ENCODE results near the gene LARGE1.
"Not testable (repeated sequence)": the region's sequence is repeated elsewhere in the genome, so short reads cannot be mapped to it uniquely, and the experiment has no call there.

LARGE1 gene

GRCh38 chr22:33883961-33884808 lies 36.1 kb downstream of the LARGE1 start:
- DNase-seq (ENCODE audit: low read depth in 2 of 2): no peak

DNA sequence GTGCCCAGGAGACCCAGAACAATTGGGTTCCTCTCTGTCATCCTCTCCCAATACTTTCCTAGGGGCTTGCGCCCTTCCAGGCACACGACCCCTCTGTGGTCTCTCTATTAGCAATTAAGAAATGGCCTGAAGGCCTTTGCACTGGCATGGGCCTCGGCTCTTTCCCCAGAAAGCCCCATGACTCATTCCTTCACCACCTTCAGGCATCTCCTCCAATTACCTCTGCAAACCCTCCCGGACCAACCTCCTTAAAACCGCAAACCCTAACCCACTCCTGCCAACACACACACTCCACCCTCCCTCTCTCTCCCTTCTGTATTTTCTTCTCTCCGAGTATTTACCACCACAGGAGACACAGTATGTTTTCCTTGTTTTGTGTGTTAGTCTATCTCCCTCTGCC lies 36.7 kb downstream of the LARGE1 start:
- no peak for DNase-seq (ENCODE audit: low read depth in 2 of 2)

GRCh38 chr22:33882991-33883390 lies 37.3 kb downstream of the LARGE1 start:
- DNase-seq (ENCODE audit: low read depth in 2 of 2): no peak

DNA sequence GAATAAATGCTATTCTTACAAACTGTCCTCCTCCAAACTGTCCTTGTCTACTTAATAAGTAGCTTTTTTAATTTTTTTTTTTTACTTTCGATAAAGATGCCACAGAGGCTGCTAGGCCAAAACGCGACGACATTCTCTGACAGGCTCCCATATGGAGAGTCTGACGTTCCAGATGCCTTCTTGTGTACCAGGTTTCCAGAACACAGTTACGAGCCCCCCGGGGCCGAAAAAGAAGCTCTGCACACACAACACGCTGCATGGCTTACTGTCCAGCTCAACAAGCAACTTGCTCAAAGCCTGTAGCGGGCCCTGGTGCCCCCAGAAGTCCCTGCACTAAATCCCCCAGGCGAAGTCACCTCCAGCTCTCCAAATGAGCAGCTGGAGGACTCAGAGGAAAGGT lies 39.3 kb downstream of the LARGE1 start:
- DNase-seq (ENCODE audit: low read depth in 2 of 2): no peak

DNA sequence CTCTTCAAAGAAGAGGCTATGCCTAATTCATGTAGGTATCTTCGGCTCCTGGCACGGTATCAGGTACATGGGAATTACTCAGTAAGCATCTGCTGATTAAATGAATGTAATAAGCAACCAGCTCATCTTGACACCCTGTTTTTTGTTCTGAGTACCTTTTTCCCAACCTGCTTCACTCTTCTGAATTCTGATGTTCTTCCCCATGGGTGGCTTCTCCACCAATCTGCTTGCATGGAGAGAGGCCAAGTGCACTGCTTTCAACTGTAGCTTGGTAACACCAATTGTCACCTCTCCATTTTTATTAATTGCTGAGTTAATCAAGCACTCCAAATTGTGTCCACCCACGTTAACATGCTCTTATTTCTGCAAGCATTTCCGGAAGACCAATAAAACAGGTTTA lies 40.5 kb downstream of the LARGE1 start:
- DNase-seq (ENCODE audit: low read depth in 2 of 2): no peak

GRCh38 chr22:33875316-33875715 lies 45.0 kb downstream of the LARGE1 start:
- no peak for DNase-seq (ENCODE audit: low read depth in 2 of 2)

GRCh38 chr22:33874206-33874605 lies 46.1 kb downstream of the LARGE1 start:
- DNase-seq (ENCODE audit: low read depth in 2 of 2): no peak

DNA sequence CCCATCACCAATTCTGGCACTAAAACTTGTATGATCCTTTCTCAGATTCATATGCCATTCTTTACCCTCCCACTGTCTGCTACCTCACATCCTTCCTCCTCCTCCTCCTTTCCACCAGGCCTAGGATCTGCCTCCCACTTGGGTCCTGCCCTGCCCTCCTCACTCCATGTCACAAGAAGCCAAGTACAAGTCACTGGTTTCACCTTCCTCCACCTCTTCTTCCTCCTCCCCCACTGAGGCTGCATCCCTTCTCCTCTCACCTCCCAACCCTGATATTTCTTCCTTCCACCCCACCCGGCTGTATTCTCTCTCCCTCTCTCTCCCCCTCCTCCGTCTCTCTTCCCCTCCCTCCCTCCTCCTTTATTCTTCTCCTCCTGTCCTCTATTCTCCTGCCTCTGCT lies 46.6 kb downstream of the LARGE1 start:
- no peak for DNase-seq (ENCODE audit: low read depth in 2 of 2)

- DNase-seq (ENCODE audit: low read depth in 2 of 2): no peak
Observed at GRCh38 chr22:33873186-33873585, 47.1 kb downstream of the LARGE1 start.

GRCh38 chr22:33871935-33872334 lies 48.3 kb downstream of the LARGE1 start:
- DNase-seq (ENCODE audit: low read depth in 2 of 2): no peak

DNA sequence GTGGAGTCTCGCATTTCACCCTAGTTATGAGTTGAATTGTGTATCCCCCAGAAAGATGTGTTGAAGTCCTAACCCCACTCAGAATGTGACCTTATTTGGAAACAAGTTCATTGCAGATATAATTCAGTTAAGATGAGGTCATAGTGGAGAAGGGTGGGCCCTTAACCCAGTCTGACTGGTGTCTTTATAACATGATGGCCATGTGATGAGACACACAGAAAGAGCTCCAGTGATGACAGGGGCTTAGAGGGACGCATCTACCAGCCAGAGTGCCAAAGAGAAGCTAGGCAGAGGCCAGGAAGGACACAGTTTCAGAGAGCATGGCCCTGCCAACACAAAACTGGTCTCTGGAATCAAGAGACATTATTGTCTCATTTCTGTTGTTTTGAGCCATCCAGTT lies 50.3 kb downstream of the LARGE1 start:
- DNase-seq (ENCODE audit: low read depth in 2 of 2): no peak

GRCh38 chr22:33867971-33868370 lies 52.3 kb downstream of the LARGE1 start:
- no peak for DNase-seq (ENCODE audit: low read depth in 2 of 2)

DNA sequence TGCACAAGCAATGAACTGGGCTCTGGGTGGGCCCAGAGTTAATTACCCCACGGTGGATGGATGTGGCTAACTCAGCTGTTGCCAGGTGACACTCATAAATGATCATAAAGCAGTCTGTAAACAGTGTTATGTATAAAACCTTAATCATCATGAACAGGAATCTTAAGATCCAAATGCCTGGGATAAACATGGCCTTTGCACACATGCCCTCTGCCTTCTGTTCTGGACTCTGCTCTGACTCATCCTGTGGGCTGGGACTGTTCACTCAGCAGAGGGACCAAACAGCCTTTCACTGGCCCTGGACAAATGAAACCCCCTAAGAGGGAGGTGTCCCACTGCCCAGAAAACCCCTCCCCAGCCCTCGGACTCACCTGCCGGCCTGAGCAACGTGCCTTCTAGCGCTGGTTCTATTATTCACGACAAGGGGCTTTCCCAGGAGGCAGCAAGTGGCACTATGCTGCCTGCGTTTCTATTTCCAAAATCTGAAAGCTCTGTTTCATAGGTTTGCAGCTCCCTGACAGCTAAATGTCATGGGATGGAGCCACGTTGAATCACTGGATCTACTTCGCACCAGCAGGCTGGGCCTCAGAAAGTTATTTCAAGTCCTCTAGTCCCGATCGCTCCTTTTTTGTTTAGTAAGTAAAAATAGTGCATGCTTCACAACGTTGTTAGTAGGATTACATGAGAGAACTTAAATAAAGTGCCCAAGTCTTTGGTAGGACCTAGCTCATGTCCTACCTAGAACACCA lies 53.0 kb downstream of the LARGE1 start:
- no peak for DNase-seq (ENCODE audit: low read depth in 2 of 2)

DNA sequence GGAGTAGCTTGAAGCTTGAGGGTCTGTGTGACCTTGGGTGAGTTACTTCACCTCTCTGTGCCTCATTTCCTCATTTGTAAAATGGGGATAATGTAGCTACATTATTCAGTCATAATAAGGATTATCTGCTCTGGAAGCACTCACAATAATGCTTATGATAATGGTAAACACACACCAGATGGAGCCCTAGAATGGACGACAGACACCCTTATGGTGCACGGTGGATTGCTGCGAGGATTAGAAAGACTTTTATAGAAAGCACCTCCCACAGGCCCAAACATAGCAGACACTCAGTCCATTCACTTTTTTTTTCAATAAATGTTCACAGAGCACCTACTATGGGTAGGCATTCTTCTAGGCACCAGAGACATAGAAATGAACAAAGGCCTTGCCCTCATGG lies 53.8 kb downstream of the LARGE1 start:
- no peak for DNase-seq (ENCODE audit: low read depth in 2 of 2)

DNA sequence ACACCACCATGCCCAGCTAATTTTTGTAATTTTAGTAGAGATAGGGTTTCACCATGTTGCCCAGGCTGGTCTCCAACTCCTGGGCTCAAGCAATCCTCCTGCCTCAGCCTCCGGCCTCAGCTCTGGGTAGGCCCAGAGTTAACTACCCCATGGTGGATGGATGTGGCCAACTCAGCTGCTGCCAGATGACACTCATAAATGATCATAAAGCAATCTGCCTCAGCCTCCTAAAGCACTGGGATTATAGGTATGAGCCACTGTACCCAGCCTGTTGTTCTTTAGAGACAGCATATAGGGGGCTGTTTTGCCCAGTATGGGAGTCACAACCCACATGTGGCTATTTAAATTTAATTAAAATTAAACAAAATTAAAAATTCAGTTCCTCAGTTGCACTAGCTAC lies 54.3 kb downstream of the LARGE1 start:
- DNase-seq (ENCODE audit: low read depth in 2 of 2): no peak

DNA sequence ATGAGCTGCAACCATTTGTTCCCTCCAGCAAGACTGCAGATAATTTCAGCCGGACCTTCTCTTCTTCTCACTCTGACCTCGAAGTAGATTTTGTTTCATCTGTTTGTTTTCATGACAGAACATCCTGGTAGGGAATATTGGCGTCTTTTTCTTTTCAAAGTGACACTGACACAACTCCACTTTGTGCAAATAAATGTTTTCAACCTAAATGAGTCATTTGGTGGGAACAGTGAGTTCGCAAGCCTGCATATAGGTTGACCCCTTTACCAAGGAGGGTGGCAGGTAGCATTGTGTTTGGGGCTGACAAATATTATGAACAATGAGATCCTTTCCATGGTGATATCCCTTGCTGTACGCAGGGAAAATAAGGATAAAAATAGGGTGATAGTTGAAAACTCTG lies 55.0 kb downstream of the LARGE1 start:
- no peak for DNase-seq (ENCODE audit: low read depth in 2 of 2)

DNA sequence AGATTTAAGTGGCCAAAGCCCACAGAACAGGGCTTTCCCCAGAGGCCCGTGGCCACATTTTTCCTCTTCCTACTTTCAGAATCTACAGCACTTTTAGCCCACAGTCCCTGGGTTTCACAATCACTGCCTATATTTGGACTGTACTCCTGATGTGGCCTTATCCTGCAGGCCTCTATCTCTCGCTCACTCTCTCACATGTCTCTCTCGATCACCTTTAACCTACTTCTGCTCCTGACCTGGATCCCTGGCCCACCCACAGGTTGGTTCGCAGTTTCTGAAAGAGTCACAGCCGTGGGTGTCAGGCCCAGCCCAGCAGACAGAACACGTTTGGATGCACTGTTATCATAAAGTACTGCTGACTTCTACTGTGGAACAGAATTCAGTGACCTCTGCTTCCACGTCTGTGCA lies 55.5 kb downstream of the LARGE1 start:
- no peak for DNase-seq (ENCODE audit: low read depth in 2 of 2)

DNA sequence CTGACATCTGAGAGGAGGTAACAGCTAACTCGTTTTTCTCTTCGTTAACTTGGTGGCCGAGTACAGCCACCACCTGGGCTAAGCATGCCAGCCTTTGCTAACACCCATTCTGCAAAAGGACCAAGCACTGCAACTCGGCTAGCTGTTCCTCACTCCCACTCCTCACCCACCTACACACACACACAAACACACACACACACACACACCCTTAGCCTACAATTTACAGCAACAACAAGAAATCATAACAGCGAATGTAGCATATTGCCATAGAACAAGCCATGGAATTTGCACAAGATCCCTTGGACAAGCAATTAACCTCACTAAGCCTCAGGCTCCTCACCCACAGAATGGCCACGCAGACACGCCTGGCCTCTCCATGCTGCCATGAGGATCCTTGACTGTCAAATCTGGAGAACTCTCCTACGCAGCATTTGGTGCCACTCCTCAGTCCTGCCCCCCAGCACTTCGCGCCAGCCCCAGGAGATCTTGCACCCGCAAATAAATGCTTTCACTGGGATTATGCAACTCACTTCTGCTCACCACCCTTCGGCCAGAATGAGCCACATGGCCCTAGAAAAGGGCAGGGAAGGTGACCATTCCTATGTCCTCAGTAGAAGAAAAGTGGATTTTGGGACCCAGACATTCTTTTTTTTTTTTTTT lies 58.9 kb downstream of the LARGE1 start:
- no peak for DNase-seq (ENCODE audit: low read depth in 2 of 2)

DNA sequence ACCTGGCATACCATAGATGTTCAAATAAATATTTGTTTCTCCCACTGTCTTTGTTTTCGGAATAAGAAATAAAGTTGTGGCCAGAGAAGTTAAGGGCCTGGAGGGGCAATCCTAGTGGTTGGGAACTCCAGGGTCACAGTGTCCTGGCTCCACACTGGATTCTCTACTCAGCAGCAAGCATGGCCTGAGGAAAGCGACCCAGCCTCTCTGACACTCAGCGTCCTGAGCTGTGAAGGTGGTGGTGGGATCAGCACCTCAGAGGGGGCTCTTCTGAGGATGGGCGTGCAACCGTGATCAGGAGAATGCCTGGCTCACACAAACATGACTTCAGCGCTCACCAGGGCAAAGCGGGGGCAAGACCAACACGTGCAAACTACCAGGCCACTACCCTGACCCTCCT lies 59.9 kb downstream of the LARGE1 start:
- DNase-seq (ENCODE audit: low read depth in 2 of 2): no peak

DNA sequence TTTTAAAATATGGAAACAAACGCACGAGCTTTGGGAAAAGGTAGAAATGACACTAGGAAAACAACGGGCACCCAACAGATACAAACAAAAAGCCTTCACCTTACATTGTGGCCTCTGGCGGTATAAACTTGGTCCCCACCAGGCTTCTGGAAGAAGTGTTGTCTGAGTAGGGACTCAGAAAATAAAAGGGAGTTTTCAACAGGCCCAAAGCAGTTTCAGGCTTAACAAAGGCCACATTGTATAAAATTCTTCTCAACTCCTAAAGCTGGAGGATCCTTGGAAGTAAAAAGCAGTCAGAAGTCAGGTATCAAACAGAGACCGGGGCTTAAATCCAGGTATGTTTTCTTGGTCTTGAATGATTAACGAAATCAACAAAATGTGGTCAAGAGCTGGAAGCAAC lies 61.0 kb downstream of the LARGE1 start:
- DNase-seq (ENCODE audit: low read depth in 2 of 2): no peak

DNA sequence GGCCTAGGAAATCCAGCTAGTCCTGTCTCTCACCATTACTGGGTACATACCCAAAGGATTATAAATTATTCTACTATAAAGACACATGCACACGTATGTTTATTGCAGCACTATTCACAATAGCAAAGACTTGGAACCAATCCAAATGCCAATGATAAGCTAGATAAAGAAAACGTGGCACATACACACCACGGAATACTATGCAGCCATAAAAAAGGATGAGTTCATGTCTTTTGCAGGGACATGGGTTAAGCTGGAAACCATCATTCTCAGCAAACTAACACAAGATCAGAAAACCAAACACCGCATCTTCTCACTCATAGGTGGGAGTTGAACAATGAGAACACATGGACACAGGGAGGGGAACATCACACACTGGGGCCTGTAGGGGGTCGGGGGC lies 61.6 kb downstream of the LARGE1 start:
- DNase-seq (ENCODE audit: low read depth in 2 of 2): not testable (repeated sequence)

DNA sequence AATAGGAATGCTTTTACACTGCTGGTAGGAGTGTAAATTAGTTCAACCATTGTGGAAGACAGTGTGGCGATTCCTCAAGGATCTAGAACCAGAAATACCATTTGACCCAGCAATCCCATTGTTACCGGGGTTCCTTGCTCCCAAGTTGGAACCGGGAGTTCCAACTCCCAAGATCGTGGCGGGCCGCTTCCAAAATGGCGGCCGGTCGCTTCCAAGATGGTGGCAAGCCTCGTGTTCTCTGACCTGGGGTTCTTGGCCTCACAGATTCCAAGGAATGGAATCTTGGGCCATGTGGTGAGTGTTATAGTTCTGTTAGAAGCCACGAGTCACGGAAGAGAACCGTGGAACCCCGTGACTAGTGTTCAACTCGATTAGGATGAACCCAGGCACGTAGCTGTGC lies 62.5 kb downstream of the LARGE1 start:
- not testable (repeated sequence) for DNase-seq (ENCODE audit: low read depth in 2 of 2)

DNA sequence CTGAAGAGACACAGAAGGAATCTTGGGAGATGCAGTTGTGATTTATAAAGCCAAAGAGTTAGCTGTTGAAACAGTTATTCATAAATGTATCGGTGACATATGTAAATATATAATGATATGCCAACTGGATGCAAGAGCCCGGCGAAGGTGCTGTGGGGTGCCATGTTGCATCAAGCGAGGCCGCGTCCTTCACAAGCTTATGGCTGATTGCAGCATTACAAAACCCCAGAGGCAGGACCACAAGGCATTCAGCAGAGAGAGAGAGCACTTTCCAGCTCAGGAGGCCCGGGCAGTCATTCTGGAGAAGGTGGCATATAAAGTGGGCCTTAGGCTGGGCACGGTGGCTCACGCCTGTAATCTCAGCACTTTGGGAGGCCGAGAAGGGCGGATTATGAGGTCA lies 65.6 kb downstream of the LARGE1 start:
- no peak for DNase-seq (ENCODE audit: low read depth in 2 of 2)

Measured in stimulated activated CD8-positive, alpha-beta memory T cell treated with anti-CD3 and anti-CD28 coated beads, Interleukin-15, amount 100 ng/mL, for 48 hours (primary cell).